ENCODE results near the gene OSBPL10. TPM values are rescaled to one million over a fixed set of nuclear protein-coding genes. Genes with fewer than 3 reads are reported as not detected.

Gene OSBPL10
- total RNA-seq, 2 donors from 2014 or later: 23.8 to 33.6 TPM

DNA sequence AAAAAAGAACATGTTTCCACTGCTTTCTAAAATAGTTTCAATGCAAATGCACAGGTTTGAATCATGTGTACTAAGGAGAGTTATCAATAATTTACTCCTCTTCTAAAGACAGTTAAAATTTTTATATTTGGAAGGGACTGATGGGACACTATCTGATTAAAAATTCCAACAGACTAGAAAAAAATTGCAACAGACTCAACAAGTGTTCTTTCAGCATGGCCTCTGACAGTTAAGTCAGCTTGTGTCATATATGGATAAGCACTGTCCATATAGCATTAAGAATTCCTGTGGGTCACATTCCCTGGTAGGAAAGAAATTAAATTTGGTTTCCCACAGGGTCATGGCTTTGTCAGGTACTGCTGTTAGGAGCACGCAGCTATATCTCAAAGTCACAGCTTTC, 96.8 kb downstream of the OSBPL10 start:
- Mint-ChIP-seq H3K27me3 (ENCODE audit: insufficient read depth) (no peaks in the 10 kb centered on the region), H3K9me3 (peaks cover 2% of the 10 kb centered on the region), H3K36me3 (ENCODE audit: low read depth) (no peaks in the 10 kb centered on the region), H3K4me1 (peaks cover 11% of the 10 kb centered on the region), H3K27ac (no peak overlapping the region), H3K4me3 (no peak overlapping the region)
- WGBS, 2 experiments (ENCODE audit: insufficient coverage in 1 of 2, insufficient read length in 1 of 2): 89 to 92% methylated on average over 1 of the region's 1 CpG
- H3K36me3 ChIP-seq (ENCODE audit: control insufficient read depth, insufficient read depth, low read length): no peaks in the 10 kb centered on the region
- H3K9ac ChIP-seq (ENCODE audit: extremely low read depth, low read length, poor library complexity, severe bottlenecking): no peak overlapping the region
- no peak for DNase-seq
- H3K4me1 ChIP-seq (ENCODE audit: control insufficient read depth, insufficient read depth, low read length): peaks cover 3% of the 10 kb centered on the region
- no peaks in the 10 kb centered on the region for H3K27me3 ChIP-seq (ENCODE audit: control insufficient read depth, insufficient read depth, low read length, poor library complexity, severe bottlenecking)
- H3K9me3 ChIP-seq (ENCODE audit: control insufficient read depth, low read length): no peaks in the 10 kb centered on the region
- H3K4me3 ChIP-seq (ENCODE audit: low read length): no peak overlapping the region
- TF ChIP-seq, protein P1, sequence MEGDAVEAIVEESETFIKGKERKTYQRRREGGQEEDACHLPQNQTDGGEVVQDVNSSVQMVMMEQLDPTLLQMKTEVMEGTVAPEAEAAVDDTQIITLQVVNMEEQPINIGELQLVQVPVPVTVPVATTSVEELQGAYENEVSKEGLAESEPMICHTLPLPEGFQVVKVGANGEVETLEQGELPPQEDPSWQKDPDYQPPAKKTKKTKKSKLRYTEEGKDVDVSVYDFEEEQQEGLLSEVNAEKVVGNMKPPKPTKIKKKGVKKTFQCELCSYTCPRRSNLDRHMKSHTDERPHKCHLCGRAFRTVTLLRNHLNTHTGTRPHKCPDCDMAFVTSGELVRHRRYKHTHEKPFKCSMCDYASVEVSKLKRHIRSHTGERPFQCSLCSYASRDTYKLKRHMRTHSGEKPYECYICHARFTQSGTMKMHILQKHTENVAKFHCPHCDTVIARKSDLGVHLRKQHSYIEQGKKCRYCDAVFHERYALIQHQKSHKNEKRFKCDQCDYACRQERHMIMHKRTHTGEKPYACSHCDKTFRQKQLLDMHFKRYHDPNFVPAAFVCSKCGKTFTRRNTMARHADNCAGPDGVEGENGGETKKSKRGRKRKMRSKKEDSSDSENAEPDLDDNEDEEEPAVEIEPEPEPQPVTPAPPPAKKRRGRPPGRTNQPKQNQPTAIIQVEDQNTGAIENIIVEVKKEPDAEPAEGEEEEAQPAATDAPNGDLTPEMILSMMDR (conservative IDR thresholded peaks at IDR 0.05): no peak
- no peak overlapping the region for H3K27ac ChIP-seq (ENCODE audit: low read depth, low read length)

DNA sequence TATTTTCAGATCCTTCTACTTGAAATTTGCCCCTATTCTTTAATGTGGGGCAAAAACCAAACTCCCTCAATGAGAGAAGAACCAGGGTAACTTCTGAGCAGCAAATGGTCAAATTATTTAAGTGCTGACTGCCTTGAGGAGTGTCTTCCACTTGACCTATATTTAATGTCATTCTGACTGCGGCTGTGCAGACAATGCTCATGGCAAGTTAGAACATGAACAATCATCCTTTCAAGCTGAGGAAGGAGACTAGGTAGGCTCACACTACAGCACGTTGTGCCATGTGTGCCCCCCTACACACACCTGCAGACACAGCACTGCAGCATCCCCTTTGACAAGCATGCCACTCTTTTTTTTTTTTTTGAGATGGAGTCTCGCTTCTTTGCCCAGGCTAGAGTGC, 98.2 kb downstream of the OSBPL10 start:
- H3K9me3 Mint-ChIP-seq: no peaks in the 10 kb centered on the region
- no peak overlapping the region for H3K27ac ChIP-seq (ENCODE audit: low read depth, low read length)
- H3K27me3 Mint-ChIP-seq (ENCODE audit: insufficient read depth): no peaks in the 10 kb centered on the region
- no peak overlapping the region for H3K4me3 Mint-ChIP-seq
- no peaks in the 10 kb centered on the region for H3K36me3 Mint-ChIP-seq (ENCODE audit: low read depth)
- H3K9me3 ChIP-seq (ENCODE audit: control insufficient read depth, low read length): no peaks in the 10 kb centered on the region
- TF ChIP-seq, protein P1 (conservative IDR thresholded peaks at IDR 0.05): no peak
- H3K4me1 ChIP-seq (ENCODE audit: control insufficient read depth, insufficient read depth, low read length): peaks cover 3% of the 10 kb centered on the region
- H3K9ac ChIP-seq (ENCODE audit: extremely low read depth, low read length, poor library complexity, severe bottlenecking): no peak overlapping the region
- no peaks in the 10 kb centered on the region for H3K27me3 ChIP-seq (ENCODE audit: control insufficient read depth, insufficient read depth, low read length, poor library complexity, severe bottlenecking)
- no peaks in the 10 kb centered on the region for H3K36me3 ChIP-seq (ENCODE audit: control insufficient read depth, insufficient read depth, low read length)
- DNase-seq: no peak
- H3K4me3 ChIP-seq (ENCODE audit: low read length): no peak overlapping the region
- no peak overlapping the region for H3K27ac Mint-ChIP-seq
- WGBS, 2 experiments (ENCODE audit: insufficient coverage in 1 of 2, insufficient read length in 1 of 2): 50 to 64% methylated on average over 2 to 3 of the region's 3 CpGs
- H3K4me1 Mint-ChIP-seq: peaks cover 11% of the 10 kb centered on the region

GRCh38 chr3:31882431-31882830, 98.6 kb downstream of the OSBPL10 start:
- H3K36me3 ChIP-seq (ENCODE audit: control insufficient read depth, insufficient read depth, low read length): no peaks in the 10 kb centered on the region
- WGBS, 2 experiments (ENCODE audit: insufficient coverage in 1 of 2, insufficient read length in 1 of 2): 83 to 90% methylated on average over 1 to 4 of the region's 4 CpGs
- H3K9me3 ChIP-seq (ENCODE audit: control insufficient read depth, low read length): no peaks in the 10 kb centered on the region
- DNase-seq: no peak
- H3K27me3 ChIP-seq (ENCODE audit: control insufficient read depth, insufficient read depth, low read length, poor library complexity, severe bottlenecking): no peaks in the 10 kb centered on the region
- peaks cover 3% of the 10 kb centered on the region for H3K4me1 ChIP-seq (ENCODE audit: control insufficient read depth, insufficient read depth, low read length)
- no peak overlapping the region for H3K9ac ChIP-seq (ENCODE audit: extremely low read depth, low read length, poor library complexity, severe bottlenecking)
- H3K9me3 Mint-ChIP-seq: no peaks in the 10 kb centered on the region
- H3K4me3 Mint-ChIP-seq: no peak overlapping the region
- peaks cover 11% of the 10 kb centered on the region for H3K4me1 Mint-ChIP-seq
- no peaks in the 10 kb centered on the region for H3K36me3 Mint-ChIP-seq (ENCODE audit: low read depth)
- H3K4me3 ChIP-seq (ENCODE audit: low read length): no peak overlapping the region
- no peak overlapping the region for H3K27ac ChIP-seq (ENCODE audit: low read depth, low read length)
- H3K27me3 Mint-ChIP-seq (ENCODE audit: insufficient read depth): no peaks in the 10 kb centered on the region
- no peak overlapping the region for H3K27ac Mint-ChIP-seq
- TF ChIP-seq, protein P1 (conservative IDR thresholded peaks at IDR 0.05): no peak
